Fibroblast of gingiva (primary cell): Measurements from ENCODE around the gene IVL.

Source experiments
- DNase-seq: peaks from one replicate; pipeline ENCODE4 v3.0.0-alpha.2; 2011; ENCODE audit warnings: low read depth

The IVL gene, protein sequence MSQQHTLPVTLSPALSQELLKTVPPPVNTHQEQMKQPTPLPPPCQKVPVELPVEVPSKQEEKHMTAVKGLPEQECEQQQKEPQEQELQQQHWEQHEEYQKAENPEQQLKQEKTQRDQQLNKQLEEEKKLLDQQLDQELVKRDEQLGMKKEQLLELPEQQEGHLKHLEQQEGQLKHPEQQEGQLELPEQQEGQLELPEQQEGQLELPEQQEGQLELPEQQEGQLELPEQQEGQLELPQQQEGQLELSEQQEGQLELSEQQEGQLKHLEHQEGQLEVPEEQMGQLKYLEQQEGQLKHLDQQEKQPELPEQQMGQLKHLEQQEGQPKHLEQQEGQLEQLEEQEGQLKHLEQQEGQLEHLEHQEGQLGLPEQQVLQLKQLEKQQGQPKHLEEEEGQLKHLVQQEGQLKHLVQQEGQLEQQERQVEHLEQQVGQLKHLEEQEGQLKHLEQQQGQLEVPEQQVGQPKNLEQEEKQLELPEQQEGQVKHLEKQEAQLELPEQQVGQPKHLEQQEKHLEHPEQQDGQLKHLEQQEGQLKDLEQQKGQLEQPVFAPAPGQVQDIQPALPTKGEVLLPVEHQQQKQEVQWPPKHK

DNA sequence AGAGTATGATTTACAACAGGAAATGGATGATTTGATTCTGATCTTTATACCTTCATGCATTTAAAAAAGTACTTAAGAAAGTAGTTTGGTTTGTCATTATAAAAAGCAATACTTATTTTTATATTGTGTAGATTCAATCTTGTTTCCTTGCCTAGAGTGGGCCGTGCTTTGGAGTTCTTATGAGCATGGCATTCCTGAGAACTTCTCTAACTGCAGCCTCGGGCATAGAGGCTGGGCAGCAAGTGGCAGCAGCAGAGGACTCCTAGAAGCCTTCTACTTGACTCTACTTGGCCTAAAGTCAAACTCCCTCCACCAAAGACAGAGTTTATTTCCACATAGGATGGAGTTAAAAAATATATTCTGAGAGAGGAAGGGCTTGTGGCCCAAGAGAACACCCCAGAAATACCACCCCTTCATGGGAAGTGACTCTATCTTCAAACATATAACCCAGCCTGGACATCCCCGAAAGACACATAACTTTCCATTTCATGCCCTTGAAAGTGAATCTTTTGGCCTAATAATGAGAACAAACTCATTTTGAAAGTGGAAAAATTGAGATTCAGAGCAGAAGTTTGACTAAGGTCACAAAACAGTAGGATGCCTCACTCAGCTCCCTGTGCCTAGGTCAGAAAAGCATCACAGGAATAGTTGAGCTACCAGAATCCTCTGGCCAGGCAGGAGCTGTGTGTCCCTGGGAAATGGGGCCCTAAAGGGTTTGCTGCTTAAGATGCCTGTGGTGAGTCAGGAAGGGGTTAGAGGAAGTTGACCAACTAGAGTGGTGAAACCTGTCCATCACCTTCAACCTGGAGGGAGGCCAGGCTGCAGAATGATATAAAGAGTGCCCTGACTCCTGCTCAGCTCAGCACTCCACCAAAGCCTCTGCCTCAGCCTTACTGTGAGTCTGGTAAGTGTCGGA lies at the start of gene IVL:
Gene IVL, plus strand, starts transcription at position 861 of the 916 bp plus-strand sequence. CDS start 1,252 bp downstream, outside the sequence.
- no peak for DNase-seq

DNA sequence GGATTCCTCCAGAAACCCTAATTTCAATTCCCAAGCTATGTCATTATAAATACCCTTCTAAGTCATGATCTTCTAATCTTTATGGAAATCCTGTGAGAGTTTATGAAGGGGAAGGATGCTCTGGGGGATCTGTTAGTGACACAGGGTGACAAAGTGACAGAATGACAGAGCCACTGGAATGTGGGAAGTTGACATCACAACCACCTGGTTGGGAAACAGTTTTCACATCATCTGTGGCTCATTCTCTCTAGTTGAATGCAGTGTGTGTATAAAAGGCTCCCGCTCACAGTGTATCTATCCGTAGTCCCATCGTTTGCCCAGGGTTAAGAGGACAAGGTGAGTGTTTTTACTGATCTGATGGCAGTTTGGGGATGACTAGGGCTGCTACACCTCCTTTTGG lies 48.6 kb upstream of the IVL start, which contains the start of gene LCE7A:
Gene LCE7A, plus strand, starts transcription at position 301 of the 400 bp plus-strand sequence. CDS start 702 bp downstream, outside the sequence.
- no peak for DNase-seq

DNA sequence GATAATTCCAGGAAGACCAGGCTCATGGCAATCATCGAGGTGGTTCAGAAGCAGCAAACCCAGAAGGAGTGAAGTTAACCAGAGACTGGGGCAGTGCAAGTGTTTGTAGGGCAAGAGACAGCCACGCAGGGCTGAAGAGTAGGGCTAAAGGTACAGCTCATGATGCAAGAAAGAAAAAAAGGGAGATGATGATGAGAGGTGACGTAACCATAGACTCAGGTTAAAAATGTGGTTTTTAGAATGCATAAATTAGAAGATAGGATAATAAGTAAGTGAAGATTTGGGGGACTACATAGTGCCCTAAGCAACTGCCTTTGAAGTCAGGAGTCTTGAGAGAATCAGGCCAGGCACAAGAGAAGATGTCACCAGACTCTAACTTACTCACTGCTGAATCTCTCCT lies 48.2 kb upstream of the IVL start:
- DNase-seq, result no peak

DNA sequence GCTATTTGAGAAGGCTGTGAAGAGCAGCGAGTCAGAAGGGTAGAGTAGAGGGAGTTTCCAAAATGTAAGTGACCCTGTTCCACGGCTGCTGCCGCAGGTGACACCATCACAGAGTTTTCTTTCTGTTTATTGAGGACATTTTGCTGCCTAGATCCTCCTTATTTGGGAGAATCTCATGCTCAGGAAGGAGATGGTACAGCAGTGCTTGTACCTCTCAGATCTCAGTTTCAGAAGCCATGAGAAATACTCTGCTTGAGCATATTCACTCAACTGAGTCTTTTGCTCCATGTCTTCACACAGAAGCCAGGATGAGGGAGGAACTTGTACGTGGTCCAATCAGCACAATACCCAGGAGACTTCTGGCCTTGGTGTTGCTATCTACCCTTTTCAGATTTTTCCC lies 47.0 kb upstream of the IVL start:
- no peak for DNase-seq

DNA sequence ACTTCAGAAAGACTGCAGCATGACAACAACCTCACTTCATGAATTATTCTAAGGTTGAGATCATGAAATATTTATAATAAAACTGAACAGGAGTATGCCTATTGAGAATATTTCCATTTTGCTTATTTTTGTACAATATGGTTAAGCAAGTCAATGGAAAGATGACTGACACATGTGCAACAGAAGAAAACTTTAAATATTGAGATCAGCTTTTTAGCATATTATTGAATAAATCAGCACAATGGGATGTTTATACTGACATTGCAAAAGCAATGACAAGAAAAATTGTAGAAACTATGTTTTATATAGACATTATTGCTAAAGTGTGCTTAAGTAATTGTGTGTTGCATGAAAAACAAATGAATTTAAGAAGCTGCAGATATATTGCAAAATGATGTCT lies 43.9 kb upstream of the IVL start:
- DNase-seq, result no peak

DNA sequence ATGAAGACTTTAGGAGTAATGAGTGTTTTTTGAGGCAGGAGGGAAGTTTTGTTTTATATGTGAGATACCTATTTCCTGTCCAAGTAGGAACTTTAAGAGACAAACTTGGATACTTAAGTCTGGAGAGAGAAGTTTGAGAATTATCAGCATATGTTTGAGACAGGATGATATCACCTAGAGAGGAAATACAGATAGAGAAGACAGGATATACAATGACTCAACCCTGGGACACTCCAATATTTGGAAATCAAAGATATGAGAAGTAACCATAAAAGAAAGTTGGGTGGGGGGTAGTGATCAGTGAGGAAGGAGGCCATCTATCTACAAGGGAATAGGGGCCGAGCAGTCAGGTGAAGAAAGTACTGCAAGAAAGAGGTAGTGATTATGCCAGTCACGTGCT lies 42.0 kb upstream of the IVL start:
- DNase-seq, result no peak

DNA sequence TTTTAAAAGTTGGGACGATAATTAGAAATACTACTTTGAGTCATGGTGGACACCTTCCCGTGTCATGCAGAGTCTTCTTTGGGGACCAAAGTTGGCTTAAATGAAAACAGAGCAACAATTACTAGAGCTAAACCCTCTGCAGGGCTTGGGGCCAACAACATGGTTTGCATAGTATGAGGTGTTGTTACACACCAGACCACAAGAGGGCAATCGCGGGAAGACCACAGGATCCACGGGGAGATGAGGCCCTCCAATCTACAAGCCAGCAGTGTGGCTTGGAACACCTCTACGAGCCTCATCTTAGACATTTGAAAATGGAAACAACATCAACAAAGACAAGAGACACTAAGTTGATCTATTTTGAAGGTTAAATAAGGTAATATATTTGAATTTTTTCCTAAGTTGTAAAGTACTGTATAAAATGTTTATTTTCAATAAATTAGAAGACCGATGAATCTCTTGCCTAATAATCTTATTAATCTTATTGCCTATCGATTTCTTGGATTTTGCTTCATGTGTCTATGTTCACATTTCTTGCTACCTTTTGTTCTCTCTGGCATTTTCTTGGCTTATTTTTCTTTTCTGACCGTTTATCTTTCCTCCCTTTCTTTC lies 38.4 kb upstream of the IVL start:
- peak; percentile 29 for DNase-seq

DNA sequence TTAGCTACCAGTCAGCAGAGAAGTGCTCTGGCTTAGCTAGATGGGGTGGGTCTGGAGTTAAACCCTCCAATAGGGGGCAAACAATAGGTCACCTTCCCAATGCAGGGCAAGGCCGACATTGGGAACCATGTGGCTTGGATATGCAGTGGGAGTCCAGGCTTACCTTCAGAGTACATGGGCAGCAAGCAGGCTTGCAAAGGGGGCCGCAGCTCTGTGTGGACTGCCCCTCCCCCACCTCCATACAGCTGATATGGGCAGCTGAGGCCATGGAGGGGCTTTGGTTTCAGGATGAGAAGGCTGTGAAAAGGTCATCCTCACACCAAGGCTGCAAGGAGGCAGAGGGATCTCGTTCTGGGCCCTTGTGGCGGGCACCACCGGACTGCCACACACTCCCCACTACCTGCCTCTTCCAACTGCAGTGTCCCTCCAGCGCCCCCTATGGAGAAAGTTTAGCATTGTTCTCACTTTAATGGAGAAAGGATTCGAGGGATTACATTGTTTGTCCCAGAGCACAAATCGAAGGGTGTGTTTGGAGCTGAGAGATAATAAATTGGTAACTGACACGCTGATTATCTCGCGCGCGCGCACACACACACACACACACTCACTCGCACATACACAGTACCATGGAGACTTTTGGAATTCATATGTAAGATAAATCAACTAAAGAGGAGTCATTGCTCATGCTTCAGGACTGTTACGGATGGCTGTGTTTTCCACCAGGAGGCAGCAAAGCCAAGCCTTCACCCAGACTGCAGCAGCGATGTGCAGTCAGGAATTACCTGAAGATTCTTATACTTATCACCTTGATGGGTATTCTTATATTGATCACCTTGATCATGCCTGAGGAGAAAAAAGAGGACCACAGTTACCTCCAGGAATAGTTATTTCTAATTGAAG lies 37.3 kb upstream of the IVL start:
- DNase-seq, result peak; percentile 3

DNA sequence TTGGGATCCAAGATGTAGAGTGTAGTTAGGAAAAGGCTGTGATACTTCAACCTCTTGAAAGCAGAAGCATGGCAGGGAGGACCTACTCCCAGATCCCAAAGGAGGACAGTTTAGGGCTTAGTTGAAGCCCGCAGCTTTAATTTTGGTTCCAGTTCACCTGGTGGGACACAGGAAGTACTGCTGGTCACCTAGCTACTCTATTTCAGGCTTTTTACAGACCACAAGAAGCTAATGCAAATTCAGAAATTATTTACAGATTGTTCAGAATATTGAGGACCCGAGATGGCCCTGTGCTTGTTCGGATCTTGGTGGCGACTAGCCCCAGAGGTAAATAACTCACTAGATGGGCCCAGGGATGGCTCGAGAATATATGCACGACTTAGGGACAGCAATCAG lies 36.6 kb upstream of the IVL start:
- no peak for DNase-seq

DNA sequence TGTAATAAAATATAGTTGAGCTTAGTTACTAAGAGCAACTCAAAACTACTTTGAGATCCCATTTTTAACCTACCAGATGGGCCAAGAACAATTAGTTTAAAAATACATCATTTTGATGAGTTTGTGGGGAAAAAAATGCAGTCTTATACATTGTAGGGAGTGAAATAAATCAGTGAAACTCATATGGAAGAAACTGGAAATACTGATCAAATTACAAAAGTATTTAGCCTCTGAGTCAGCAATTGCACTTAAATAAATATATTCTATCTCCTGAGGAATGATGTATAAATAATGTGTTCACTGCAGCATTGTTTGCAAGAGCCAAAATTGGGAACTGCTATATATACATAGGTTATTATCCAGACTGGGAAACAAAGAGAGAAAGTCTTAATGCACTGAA lies 34.9 kb upstream of the IVL start:
- DNase-seq, result no peak

DNA sequence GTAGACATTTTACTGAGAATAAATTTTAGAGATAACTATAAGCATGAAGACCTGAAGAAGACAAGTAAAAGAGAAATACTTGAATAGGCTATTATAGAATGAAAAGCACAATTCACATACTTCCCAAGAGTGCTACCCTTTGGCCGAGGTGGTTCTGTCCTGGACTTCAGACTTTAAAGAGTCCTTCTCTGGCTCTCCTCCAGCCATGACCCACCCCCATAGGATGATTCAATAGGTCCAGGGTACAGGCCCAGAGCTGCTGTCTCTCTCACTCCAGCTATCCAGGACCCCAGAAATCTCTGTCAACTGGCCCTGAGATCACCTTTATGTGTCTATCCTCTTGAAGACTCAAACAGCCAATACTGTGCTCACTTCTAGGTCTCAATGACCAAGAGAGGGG lies 31.5 kb upstream of the IVL start:
- DNase-seq, result no peak

DNA sequence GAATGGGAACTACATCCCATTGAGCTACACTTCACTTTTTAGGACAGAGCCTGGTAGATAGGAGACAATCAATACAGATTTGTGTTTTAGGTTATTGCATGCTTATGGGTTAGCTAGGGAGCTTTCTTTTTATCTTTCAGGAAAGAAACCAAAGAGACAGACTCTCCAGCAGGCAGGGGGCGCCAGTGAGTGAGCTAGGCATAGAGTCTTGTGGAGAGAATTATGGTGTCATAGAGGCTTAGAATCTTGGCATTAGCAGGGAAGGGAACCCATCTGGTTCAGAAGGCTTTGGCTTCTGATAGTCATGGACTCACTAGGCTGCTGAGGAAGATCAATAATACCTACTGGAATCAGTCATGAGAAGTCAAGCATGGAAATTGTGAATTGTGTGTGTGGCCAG lies 30.3 kb upstream of the IVL start, which contains the start of gene SMCP:
Gene SMCP, plus strand, starts transcription at position 281 of the 400 bp plus-strand sequence. CDS start 6,101 bp downstream, outside the sequence.
- DNase-seq, result no peak

DNA sequence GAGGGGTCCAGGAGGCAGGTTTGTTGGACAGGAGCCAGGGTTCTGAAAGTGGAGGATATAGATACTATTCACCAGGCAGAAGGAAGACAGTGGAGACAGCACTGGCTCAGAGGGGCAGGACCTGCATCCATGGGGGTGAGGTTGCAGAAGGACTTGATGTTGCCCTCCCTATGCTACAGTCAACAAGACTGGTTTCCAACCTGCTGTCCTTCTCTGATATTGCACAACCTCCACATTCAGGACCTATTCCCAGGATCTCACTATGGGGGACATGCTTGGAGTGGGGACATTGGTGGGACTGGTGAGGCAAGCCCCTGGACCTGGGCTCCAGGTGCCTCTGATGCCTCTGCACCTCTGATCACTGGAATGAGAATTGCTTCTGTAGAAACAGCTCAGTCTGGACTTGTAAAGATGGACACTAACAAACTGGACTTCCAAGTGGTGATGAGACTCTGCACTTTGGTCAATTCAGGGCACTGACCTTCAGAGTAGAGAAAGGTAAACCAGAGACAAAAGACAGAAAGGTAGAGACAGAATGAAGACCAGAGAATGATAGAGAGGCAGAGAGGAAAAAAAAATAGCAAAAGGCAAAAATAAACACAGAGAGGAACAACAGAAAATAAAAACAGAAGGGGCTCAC lies 28.7 kb upstream of the IVL start:
- no peak for DNase-seq

DNA sequence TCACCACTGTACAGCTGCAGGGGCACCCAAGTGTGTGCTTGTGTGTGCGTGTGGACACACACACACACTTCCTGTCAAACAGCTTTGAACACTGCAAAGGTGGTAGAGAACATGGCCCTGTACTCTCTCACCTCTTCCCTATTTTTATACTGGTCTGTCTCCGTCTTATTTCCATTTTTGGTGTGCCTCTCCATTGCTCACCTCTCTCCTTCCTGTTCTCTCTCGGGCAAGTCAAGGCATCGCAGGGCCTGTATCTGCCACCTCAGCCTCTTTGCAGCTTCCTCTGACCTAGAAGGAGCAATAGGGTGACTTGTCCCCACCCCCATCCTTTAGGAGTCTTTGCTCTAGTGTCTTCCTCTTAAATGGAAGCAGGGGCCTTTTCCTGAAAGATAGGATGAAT lies 28.0 kb upstream of the IVL start:
- no peak for DNase-seq

DNA sequence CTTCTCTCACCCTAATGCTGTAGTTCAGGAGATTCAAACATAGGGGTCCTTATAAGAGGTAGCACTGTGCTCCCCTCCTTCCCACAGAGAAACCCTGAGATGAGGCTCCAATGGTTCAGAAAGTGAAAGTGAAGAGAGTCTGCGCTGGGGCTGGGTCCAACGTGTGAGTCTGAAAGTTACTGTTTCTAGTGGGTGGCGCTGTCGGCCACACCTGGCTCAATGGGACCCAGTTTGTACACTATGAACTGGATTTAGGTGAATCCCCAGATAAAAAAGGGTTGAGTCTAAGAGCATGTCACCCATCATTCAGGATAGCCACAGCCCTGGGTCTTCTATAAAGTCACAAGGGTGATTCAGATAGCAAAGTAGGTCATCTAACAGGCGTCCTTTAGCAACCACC lies 27.4 kb upstream of the IVL start:
- no peak for DNase-seq

DNA sequence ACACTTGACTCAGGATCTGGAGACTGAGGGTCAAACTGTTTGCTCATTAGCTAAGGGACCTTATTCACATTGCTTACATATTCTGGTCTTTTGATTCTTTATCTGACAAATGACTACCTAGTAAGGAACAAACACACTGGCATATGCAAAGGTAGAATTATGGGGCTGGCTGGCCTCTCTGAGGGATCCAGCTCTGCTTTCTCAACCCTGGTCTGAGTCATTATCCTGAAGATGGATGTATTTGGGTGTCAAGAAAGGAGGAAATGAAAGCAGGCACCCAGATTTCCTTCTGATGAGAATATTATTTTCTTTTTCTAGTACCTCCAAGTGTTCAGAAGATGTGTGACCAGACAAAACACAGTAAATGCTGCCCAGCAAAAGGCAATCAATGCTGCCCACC lies 24.3 kb upstream of the IVL start:
- DNase-seq, result no peak

DNA sequence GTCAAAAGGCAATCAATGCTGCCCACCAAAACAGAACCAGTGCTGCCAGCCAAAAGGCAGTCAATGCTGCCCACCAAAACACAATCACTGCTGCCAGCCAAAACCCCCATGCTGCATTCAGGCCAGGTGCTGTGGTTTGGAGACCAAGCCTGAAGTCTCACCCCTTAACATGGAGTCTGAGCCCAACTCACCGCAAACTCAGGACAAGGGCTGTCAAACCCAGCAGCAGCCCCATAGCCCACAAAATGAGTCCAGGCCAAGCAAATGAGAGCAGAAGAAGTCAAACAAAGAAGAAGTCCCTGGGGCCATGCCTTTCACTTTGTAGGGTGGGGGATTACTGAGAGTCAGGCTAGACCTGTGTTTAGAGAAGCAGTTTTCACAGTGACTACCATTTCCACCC lies 23.8 kb upstream of the IVL start:
- no peak for DNase-seq

DNA sequence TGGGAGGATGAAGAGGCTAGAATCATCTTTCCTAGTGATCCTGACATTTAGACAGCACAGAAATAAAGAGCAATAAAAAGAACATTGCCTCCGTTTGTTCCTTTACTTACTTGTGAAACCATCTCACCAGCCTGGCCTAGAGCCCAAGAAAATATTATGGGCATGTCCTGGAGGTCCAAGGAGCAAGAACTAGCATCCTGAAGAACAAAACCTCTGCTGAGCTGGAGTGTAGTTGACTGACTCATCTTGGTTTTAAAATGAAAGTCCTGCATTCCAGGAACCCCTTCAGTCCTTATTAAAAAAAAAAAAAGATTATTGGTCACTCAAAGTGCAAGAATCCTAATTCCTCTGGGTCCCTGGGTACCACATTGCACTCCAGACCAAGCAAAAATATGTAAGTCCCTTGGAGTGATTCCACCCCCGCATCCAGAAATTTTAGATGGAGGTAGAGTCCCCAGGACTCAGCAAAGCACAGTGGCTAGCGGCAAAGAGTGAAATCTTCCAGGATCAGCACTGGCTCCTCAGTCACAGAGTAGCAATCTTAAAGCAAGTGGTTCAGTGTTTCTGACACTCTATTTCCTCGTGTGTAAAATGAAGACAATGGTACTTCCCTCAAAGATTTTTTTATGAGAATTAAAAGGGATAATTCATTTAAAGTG lies 23.3 kb upstream of the IVL start:
- peak; percentile 66 for DNase-seq

DNA sequence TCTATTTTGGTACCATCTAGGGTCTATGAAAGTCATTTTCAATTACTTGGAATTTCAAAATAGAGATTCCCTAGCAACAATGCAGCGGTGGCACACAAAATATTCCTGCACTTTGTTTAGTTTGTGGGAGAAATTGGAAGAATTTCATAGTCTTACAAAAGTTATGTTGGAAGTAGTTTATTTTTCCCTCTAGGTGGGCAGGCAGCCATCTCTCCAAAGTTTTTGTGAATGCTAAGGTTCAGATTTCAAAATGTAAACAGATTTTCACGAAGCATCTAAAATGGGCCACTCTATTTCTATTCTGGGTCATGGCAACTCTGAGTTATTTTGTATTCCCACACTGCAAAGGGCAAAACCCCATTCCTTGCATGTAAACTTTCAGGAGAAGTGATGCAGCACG lies 22.3 kb upstream of the IVL start:
- peak; percentile 51 for DNase-seq
